ENCODE data around the gene ZDHHC17.

DNA sequence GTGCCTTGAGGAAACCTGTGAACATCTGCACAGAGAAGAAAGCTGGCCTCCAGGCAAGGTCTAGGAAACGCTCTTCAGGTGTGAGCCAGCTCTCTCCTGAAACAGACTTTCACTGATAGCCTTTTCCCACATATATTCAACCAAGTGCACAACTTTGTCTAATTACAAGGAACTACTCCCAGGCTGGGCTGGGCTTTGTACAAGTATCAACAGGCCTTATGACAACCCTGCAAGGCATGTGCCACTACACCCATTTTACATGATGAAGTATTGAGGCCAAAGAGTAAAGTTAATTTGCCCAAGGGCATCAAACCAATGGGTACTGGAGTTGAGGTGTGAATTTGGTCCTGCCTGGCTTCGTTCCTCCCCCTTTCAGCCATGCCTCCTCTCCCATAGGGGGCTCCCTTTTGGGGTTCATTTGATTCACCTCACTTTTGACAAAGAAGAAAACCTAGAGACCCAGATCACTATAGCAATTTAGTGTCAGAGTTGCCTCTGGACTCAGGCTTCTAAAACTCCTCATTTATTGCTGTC lies 112.8 kb downstream of the ZDHHC17 start:
- TF ChIP-seq MAX (IDR thresholded peaks at IDR 0.05), result no peak
- no peak for TF ChIP-seq RAD21 (IDR thresholded peaks at IDR 0.05; ENCODE audit: low read depth)
- TF ChIP-seq CBX3 (IDR thresholded peaks at IDR 0.05; ENCODE audit: low read depth), result no peak
- no peak for TF ChIP-seq EZH2 (IDR thresholded peaks at IDR 0.05)
- TF ChIP-seq, protein P1, sequence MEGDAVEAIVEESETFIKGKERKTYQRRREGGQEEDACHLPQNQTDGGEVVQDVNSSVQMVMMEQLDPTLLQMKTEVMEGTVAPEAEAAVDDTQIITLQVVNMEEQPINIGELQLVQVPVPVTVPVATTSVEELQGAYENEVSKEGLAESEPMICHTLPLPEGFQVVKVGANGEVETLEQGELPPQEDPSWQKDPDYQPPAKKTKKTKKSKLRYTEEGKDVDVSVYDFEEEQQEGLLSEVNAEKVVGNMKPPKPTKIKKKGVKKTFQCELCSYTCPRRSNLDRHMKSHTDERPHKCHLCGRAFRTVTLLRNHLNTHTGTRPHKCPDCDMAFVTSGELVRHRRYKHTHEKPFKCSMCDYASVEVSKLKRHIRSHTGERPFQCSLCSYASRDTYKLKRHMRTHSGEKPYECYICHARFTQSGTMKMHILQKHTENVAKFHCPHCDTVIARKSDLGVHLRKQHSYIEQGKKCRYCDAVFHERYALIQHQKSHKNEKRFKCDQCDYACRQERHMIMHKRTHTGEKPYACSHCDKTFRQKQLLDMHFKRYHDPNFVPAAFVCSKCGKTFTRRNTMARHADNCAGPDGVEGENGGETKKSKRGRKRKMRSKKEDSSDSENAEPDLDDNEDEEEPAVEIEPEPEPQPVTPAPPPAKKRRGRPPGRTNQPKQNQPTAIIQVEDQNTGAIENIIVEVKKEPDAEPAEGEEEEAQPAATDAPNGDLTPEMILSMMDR (IDR thresholded peaks at IDR 0.05 in 2 of 3, conservative IDR thresholded peaks at IDR 0.05 in 1 of 3; ENCODE audit: borderline replicate concordance in 1 of 3, insufficient read depth in 1 of 3, low read depth in 2 of 3, low read length in 2 of 3), result no peak
- TF ChIP-seq ATF3 (IDR thresholded peaks at IDR 0.05), result no peak
- no peak for TF ChIP-seq REST (IDR thresholded peaks at IDR 0.05; ENCODE audit: low read depth)
- no peak for TF ChIP-seq CEBPB (IDR thresholded peaks at IDR 0.05; ENCODE audit: low read depth)
- TF ChIP-seq YY1 (IDR thresholded peaks at IDR 0.05; ENCODE audit: extremely low read depth, insufficient replicate concordance, low read depth, low read length), result no peak

Measured in HCT116 (cell line).